Pons (tissue), 1 donor: ENCODE measurements around the gene TCF7L1.
A peak's percentile ranks its signal among the peaks of the same experiment; 100 is the strongest.
"Not testable (repeated sequence)": the region's sequence is repeated elsewhere in the genome, so short reads cannot be mapped to it uniquely, and the experiment has no call there.

ENCODE experiments used
- DNase-seq: peaks from one replicate; pipeline ENCODE4 v3.0.0-alpha.2; 2016; ENCODE audit warnings: low spot score

The TCF7L1 gene

GRCh38 chr2:85326406-85327159 lies 193.4 kb downstream of the TCF7L1 start:
- peak; percentile 65 for DNase-seq

GRCh38 chr2:85327160-85327821 lies 194.1 kb downstream of the TCF7L1 start:
- peak; percentile 29 for DNase-seq

GRCh38 chr2:85327822-85328617 lies 194.8 kb downstream of the TCF7L1 start, which contains the start of gene TGOLN2:
Gene TGOLN2 (minus strand): TSS chr2:85327989. CDS start chr2:85327962, 27 bp downstream.
- DNase-seq = peak; percentile 91

GRCh38 chr2:85329181-85329651 lies 196.0 kb downstream of the TCF7L1 start:
- DNase-seq = no peak

- not testable (repeated sequence) for DNase-seq
Observed at GRCh38 chr2:85329701-85330100, 196.5 kb downstream of the TCF7L1 start.

- no peak for DNase-seq
Observed at GRCh38 chr2:85330839-85331636, 197.8 kb downstream of the TCF7L1 start.

GRCh38 chr2:85333877-85334276 lies 200.7 kb downstream of the TCF7L1 start:
- DNase-seq = not testable (repeated sequence)

- no peak for DNase-seq
Observed at GRCh38 chr2:85334928-85335327, 201.7 kb downstream of the TCF7L1 start.

GRCh38 chr2:85340034-85340892 lies 207.1 kb downstream of the TCF7L1 start:
- DNase-seq = no peak

- no peak for DNase-seq
Observed at GRCh38 chr2:85341269-85342029, 208.3 kb downstream of the TCF7L1 start.

- DNase-seq = no peak
Observed at GRCh38 chr2:85342156-85342555, 209.0 kb downstream of the TCF7L1 start.

GRCh38 chr2:85343207-85343895 lies 210.2 kb downstream of the TCF7L1 start:
- DNase-seq = not testable (repeated sequence)

- DNase-seq = no peak
Observed at GRCh38 chr2:85344356-85344954, 211.3 kb downstream of the TCF7L1 start.

GRCh38 chr2:85347599-85347998 lies 214.4 kb downstream of the TCF7L1 start:
- DNase-seq = no peak

- peak; percentile 14 for DNase-seq
Observed at GRCh38 chr2:85353876-85354285, 220.7 kb downstream of the TCF7L1 start.

GRCh38 chr2:85354286-85355072 lies 221.3 kb downstream of the TCF7L1 start, which contains the start of the genes ELMOD3 and RETSAT:
Gene ELMOD3 (plus strand): TSS chr2:85354769. CDS start chr2:85357199, 2,430 bp downstream.
Gene RETSAT (minus strand): TSS chr2:85354528. CDS start chr2:85354507, 21 bp downstream.
- DNase-seq = peak; percentile 99

- DNase-seq = no peak
Observed at GRCh38 chr2:85355073-85355410, 221.8 kb downstream of the TCF7L1 start.

- DNase-seq = no peak
Observed at GRCh38 chr2:85355521-85355920, 222.3 kb downstream of the TCF7L1 start.
